Peyer's patch (tissue), 4 donors: ENCODE results near the gene COL23A1. TPM values are rescaled to one million over a fixed set of nuclear protein-coding genes. Genes with fewer than 3 reads are reported as not detected.
A peak's percentile ranks its signal among the peaks of the same experiment; 100 is the strongest.
"Not testable (repeated sequence)": the region's sequence is repeated elsewhere in the genome, so short reads cannot be mapped to it uniquely, and the experiment has no call there.

Source experiments
- DNase-seq, 3 donors: peaks; one replicate each; pipeline ENCODE4 v3.0.0-alpha.2; 2017 to 2019
- H3K27ac ChIP-seq, 4 donors: fragments of 200-600 bp; sonication (generic); one replicate each; pipeline ENCODE4 v1.5.1; 2016 to 2019
- H3K27me3 ChIP-seq, 2 donors: fragments of 200-600 bp; sonication (generic); one replicate each; pipeline ENCODE4 v1.5.1; 2019
- H3K36me3 ChIP-seq, 3 donors: fragments of 200-600 bp; sonication (generic); one replicate each; pipeline ENCODE4 v1.5.1; 2016 to 2019
- H3K4me1 ChIP-seq, 4 donors: fragments of 200-600 bp; sonication (generic); one replicate each; pipeline ENCODE4 v1.5.1; 2016 to 2019
- H3K4me3 ChIP-seq, 4 donors: fragments of 200-600 bp; sonication (generic); 1 replicate in 3 of 4; 2 replicates in 1 of 4; pipeline ENCODE4 v1.5.1; 2016 to 2019; ENCODE audit warnings: mild to moderate bottlenecking in 1 of 4
- H3K9me3 ChIP-seq, 4 donors: fragments of 200-600 bp; sonication (generic); one replicate each; pipeline ENCODE4 v1.5.1; 2016 to 2019; ENCODE audit warnings: mild to moderate bottlenecking in 1 of 4
- POLR2A ChIP-seq, 2 donors: fragments of 450-650 bp; IDR thresholded peaks; one replicate each; pipeline ENCODE4 v1.5.1; 2017; ENCODE audit warnings: antibody characterized with exemption in 2 of 2, mild to moderate bottlenecking in 2 of 2, moderate library complexity in 2 of 2
- total RNA-seq, 4 donors: library from RNA; depleted of rRNA; stranded (reverse); fragments of >200 nt; gene quantifications; one replicate each; pipeline ENCODE4 v1.1.0, GENCODE V29; 2016
- TF ChIP-seq, protein P1 (sequence below), 6 experiments: fragments of 450-650 bp in 4 of 6; fragments of 200-600 bp in 2 of 6; sonication (generic) in 1 of 6; IDR thresholded peaks; one replicate each; pipeline ENCODE4 v1.5.1; 2017 to 2019; ENCODE audit warnings: antibody characterized with exemption in 6 of 6, mild to moderate bottlenecking in 3 of 6, moderate library complexity in 1 of 6

The COL23A1 gene
- total RNA-seq, 4 donors from 2014 or later: 0.57 to 5.8 (median 1.2) TPM; not detected in 1

DNA sequence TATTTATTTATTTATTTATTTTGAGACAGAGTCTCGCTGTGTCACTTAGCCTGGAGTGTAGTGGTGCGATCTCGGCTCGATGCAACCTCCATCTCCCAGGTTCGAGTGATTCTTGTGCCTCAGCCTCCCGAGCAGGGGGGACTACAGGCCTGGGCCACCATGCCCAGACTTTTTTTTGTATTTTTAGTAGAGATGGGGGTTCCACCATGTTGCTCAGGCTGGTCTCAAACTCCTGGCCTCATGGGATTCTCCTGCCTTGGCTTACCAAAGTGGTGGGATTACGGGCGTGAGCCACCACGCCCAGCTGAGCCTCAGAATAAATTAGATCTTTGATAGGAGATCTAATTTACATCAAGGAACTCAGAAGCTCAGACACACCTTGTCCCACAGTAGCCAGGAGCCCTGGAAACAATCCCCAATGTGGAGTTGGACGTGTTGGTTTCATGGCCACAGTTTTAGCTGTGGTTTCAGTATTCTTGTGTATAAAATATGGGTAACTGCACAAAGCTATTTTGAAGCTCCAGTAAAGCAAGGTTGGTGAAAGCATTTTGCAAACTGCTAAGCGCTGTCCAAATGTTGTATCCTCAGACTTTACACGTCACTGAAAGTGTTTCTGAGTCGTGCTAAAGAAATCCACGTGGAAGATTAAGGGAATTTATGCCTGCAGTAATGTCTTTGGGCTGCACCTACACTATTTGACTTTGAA lies 388.8 kb downstream of the COL23A1 start:
- TF ChIP-seq, protein P1, sequence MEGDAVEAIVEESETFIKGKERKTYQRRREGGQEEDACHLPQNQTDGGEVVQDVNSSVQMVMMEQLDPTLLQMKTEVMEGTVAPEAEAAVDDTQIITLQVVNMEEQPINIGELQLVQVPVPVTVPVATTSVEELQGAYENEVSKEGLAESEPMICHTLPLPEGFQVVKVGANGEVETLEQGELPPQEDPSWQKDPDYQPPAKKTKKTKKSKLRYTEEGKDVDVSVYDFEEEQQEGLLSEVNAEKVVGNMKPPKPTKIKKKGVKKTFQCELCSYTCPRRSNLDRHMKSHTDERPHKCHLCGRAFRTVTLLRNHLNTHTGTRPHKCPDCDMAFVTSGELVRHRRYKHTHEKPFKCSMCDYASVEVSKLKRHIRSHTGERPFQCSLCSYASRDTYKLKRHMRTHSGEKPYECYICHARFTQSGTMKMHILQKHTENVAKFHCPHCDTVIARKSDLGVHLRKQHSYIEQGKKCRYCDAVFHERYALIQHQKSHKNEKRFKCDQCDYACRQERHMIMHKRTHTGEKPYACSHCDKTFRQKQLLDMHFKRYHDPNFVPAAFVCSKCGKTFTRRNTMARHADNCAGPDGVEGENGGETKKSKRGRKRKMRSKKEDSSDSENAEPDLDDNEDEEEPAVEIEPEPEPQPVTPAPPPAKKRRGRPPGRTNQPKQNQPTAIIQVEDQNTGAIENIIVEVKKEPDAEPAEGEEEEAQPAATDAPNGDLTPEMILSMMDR (IDR thresholded peaks at IDR 0.05): no peak
- TF ChIP-seq POLR2A (IDR thresholded peaks at IDR 0.05): no peak

DNA sequence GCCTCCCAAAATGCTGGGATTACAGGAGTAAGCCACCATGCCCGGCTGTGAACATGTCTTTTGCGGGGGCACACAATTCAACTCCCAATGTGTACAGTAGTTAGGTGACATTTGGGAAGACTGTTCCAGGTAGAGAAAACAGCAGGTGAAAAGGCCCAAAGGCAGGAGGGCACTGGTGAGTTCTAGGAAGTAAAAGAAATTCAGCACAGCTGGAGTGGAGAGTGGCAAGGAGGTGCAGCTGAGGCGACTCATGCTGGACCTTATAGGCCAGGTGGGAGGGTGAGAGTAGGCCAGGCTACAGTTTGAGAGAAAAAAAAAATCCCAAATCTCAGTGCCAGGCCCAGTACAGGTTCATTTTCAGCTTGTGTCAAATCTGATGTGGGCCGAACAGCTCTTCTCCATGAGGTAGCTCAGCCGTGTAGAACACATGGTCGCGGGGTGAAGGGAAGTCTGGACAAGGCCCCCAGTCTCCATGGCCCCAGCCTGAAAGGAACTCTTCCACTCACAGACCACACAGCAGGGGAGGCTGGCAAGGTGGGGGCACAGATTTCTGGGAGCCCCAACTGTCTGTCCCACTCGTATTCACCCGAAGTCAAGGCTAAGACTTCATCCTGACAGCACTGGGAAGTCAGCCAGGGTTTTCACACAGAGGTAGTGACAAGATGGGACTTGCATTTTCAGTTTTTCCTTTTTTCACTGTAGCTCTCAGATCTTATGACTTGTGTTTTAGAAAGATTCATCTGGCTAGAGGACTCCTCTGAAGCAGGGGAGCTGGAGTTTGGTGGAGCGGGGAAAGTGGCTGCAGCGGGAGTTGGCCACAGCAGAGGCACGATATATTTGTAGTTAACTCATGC lies 390.4 kb downstream of the COL23A1 start:
- Histone ChIP-seq H3K9me3 (no peaks in the 10 kb centered on the region), H3K27ac (no peak overlapping the region), H3K27me3 (no peaks in the 10 kb centered on the region), H3K36me3 (no peaks in the 10 kb centered on the region), H3K4me3 (no peak overlapping the region), H3K4me1 (peaks cover 0 to 3% (median 0%) of the 10 kb centered on the region in 4 donors)
- TF ChIP-seq, protein P1 (IDR thresholded peaks at IDR 0.05): no peak
- no peak for TF ChIP-seq POLR2A (IDR thresholded peaks at IDR 0.05)
- DNase-seq: no peak

More for the DNA sequence above, 388.8 kb downstream of the COL23A1 start:
- no peaks in the 10 kb centered on the region for H3K27me3 ChIP-seq
- H3K4me1 ChIP-seq: peaks cover 0 to 8% (median 5%) of the 10 kb centered on the region in 4 donors
- H3K4me3 ChIP-seq: no peak overlapping the region
- no peak overlapping the region for H3K27ac ChIP-seq
- DNase-seq: no peak
- H3K9me3 ChIP-seq: no peaks in the 10 kb centered on the region
- peaks cover 0 to 1% (median 0%) of the 10 kb centered on the region in 3 donors for H3K36me3 ChIP-seq

DNA sequence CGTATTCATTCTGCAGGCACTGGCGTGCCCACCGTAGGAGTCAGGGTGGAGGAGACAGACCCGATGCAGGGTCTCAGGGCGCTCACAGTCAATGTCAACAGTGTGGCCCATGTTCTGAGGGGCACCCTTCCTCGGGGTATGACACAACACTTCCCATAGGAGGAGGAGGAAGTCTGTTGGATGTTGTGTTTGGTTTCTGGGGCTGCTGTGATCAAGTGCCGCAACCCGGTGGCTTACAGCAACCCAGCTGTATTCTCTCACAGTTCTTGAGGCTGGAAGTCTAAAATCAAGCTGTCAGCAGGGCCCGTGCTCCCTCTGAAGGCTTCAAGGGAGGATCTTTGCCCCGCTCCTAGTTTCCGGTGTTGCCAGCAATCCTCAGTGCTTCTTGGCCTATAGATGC lies 391.5 kb downstream of the COL23A1 start:
- Histone ChIP-seq H3K9me3 (no peaks in the 10 kb centered on the region), H3K27ac (no peak overlapping the region), H3K4me3 (no peak overlapping the region), H3K36me3 (no peaks in the 10 kb centered on the region), H3K27me3 (no peaks in the 10 kb centered on the region), H3K4me1 (no peaks in the 10 kb centered on the region)
- peak in 1 of 3 donors; percentile 6 for DNase-seq
- TF ChIP-seq, protein P1 (IDR thresholded peaks at IDR 0.05): no peak
- TF ChIP-seq POLR2A (IDR thresholded peaks at IDR 0.05): no peak

DNA sequence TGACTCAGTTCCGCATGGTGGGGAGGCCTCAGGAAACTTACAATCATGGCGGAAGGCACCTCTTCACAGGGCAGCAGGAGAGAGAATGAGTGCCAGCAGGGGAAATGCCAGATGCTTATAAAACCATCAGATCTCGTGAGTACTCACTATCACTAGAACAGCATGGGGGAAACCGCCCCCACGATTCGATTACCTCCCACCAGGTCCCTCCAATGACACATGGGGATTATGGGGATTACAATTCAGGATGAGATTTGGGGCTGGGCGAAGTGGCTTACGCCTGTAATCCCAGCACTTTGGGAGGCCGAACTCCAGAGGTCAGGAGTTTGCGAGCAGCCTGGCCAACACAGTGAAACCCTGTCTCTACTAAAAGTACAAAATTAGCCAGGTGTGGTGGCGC lies 392.0 kb downstream of the COL23A1 start:
- not testable (repeated sequence) for H3K4me3 ChIP-seq, H3K27ac ChIP-seq, DNase-seq, H3K36me3 ChIP-seq, H3K4me1 ChIP-seq, H3K9me3 ChIP-seq, H3K27me3 ChIP-seq

DNA sequence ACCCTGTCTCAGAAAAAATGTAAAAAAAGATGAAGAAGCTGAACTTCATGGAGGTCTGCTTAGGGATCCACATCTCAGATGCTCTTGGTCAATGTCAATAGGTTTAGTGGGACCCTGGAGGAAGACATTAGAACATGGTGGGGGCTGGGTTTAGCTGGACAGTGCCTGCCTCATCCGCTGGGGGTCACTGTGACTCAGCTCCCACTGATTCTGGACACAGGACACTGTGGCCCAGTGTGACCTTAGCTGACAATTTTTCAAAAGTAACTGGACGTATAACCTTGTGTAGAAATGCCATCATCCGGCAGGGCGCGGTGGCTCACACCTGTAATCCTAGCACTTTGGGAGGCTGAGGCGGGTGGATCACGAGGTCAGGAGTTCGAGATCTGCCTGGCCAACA lies 393.2 kb downstream of the COL23A1 start:
- no peak overlapping the region for H3K27ac ChIP-seq
- no peaks in the 10 kb centered on the region for H3K36me3 ChIP-seq
- DNase-seq: no peak
- H3K27me3 ChIP-seq: no peaks in the 10 kb centered on the region
- H3K4me1 ChIP-seq: no peaks in the 10 kb centered on the region
- TF ChIP-seq, protein P1 (IDR thresholded peaks at IDR 0.05): peak in 4 of 6 experiments; percentile 24 to 48 (median 47)
- TF ChIP-seq POLR2A (IDR thresholded peaks at IDR 0.05): no peak
- no peaks in the 10 kb centered on the region for H3K9me3 ChIP-seq
- no peak overlapping the region for H3K4me3 ChIP-seq

DNA sequence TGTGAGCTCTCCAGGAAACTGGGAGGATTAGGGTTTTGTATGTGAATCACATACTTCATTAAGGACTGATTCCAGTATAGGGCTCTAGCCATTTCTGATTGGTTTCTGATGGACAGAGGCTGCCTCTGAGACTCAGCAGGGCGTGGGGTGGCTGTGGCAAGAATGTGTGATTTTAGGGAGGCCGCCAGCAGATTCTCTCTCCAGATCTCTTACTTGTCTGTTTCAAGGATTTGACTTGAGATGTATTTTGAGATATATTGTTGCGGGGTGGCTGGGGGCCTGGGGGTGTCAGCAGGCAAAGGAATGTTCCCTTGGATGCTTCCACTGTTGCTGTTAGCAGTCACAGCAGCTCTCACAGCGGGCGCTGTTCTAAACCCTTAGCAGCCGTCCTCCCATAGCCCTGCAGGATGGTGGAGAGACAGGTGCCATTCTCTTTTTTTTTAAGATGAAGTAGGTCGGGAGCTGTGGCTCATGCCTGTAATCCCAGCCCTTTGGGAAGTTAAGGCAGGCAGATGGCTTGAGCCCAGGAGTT lies 393.8 kb downstream of the COL23A1 start:
- Histone ChIP-seq H3K36me3 (no peaks in the 10 kb centered on the region), H3K27me3 (no peaks in the 10 kb centered on the region), H3K4me3 (no peak overlapping the region), H3K27ac (no peak overlapping the region), H3K4me1 (no peaks in the 10 kb centered on the region), H3K9me3 (no peaks in the 10 kb centered on the region)
- no peak for DNase-seq
- TF ChIP-seq, protein P1 (IDR thresholded peaks at IDR 0.05): no peak
- no peak for TF ChIP-seq POLR2A (IDR thresholded peaks at IDR 0.05)
